K562 (cell line): ENCODE data around the gene TRAPPC1.

Experiments
- CEBPB ChIP-seq: fragments of 450-650 bp; IDR thresholded peaks from 2 replicates; pipeline ENCODE4 v1.6.1; 2016; ENCODE audit warnings: missing genetic modification characterization, missing compliant biosample characterization
- CTCF ChIP-seq, 3 experiments: IDR thresholded peaks in 2 of 3; conservative IDR thresholded peaks in 1 of 3; 2 replicates each; pipeline ENCODE4 v1.5.1; 2011 to 2012; ENCODE audit warnings: low read length in 3 of 3, mild to moderate bottlenecking in 3 of 3, control low read depth in 2 of 3, improper control_type of control experiment in 1 of 3, inconsistent platforms in 1 of 3, low read depth in 1 of 3, mixed read lengths in 1 of 3, moderate library complexity in 1 of 3; ENCODE audit not compliant: insufficient read depth in 2 of 3
- ETV5 ChIP-seq: sonication (generic); formaldehyde crosslinking; IDR thresholded peaks from 2 replicates; pipeline ENCODE4 v1.4.0; 2020; ENCODE audit warnings: low read depth, mild to moderate bottlenecking, missing genetic modification reagents
- HLTF ChIP-seq: fragments of 450-650 bp; IDR thresholded peaks from 2 replicates; pipeline ENCODE4 v1.6.1; 2016
- JUN ChIP-seq, 2 experiments: sonication (generic) in 1 of 2; formaldehyde crosslinking in 1 of 2; IDR thresholded peaks; 2 replicates each; pipeline versions ENCODE4 v1.6.1 to v1.8.0; 2012 to 2022; ENCODE audit warnings: borderline replicate concordance in 2 of 2, mild to moderate bottlenecking in 2 of 2, improper control_type of control experiment in 1 of 2, low read depth in 1 of 2, low read length in 1 of 2, missing genetic modification reagents in 1 of 2
- NBN ChIP-seq: fragments of 450-650 bp; IDR thresholded peaks from 2 replicates; pipeline ENCODE4 v1.6.1; 2016; ENCODE audit warnings: low read depth, mild to moderate bottlenecking
- NONO ChIP-seq, 2 experiments: fragments of 200-400 bp in 1 of 2; fragments of 450-650 bp in 1 of 2; formaldehyde crosslinking in 1 of 2; IDR thresholded peaks; 2 replicates each; pipeline ENCODE4 v1.6.1; 2017; ENCODE audit warnings: low read depth in 2 of 2, mild to moderate bottlenecking in 2 of 2, moderate library complexity in 2 of 2, low read length in 1 of 2
- TCF7L2 ChIP-seq: fragments of 150-350 bp; IDR thresholded peaks from 2 replicates; pipeline ENCODE4 v1.6.1; 2016; ENCODE audit warnings: low read depth, mild to moderate bottlenecking, low read length, moderate library complexity
- ZBTB11 ChIP-seq, 3 experiments: fragments of 200-800 bp in 1 of 3; fragments of 250-450 bp in 1 of 3; fragments of 450-650 bp in 1 of 3; sonication (Bioruptor Pico) in 1 of 3; sonication (Bioruptor generic) in 1 of 3; formaldehyde crosslinking in 1 of 3; IDR thresholded peaks; 2 replicates each; pipeline versions ENCODE4 v1.6.1 to v1.8.0; 2016 to 2022; ENCODE audit warnings: mild to moderate bottlenecking in 2 of 3, missing genetic modification characterization in 2 of 3, missing compliant biosample characterization in 1 of 3, moderate library complexity in 1 of 3
- ZSCAN29 ChIP-seq: fragments of 450-650 bp; IDR thresholded peaks from 2 replicates; pipeline ENCODE4 v1.6.1; 2017

- TF ChIP-seq CTCF (IDR thresholded peaks at IDR 0.05 in 2 of 3, conservative IDR thresholded peaks at IDR 0.05 in 1 of 3; ENCODE audit: insufficient read depth in 2 of 3, low read depth in 1 of 3, low read length in 3 of 3) = no peak
- TF ChIP-seq ETV5 (CRISPR knock-in tag) = no peak
- no peak for TF ChIP-seq ZBTB11 (CRISPR knock-in tag; IDR thresholded peaks at IDR 0.05)
- TF ChIP-seq CEBPB (tag) = 0 out of 2 replicates have a peak, but pooled peaks have one; percentile 10
- TF ChIP-seq NONO (IDR thresholded peaks at IDR 0.05; ENCODE audit: low read depth in 2 of 2, low read length in 1 of 2) = no peak
- TF ChIP-seq TCF7L2 = no peak
- TF ChIP-seq JUN (IDR thresholded peaks at IDR 0.05; ENCODE audit: borderline replicate concordance, low read depth, low read length) = no peak
- TF ChIP-seq JUN (CRISPR knock-in tag; IDR thresholded peaks at IDR 0.05; ENCODE audit: borderline replicate concordance) = no peak
- TF ChIP-seq NBN = no peak
- no peak for TF ChIP-seq ZSCAN29
- TF ChIP-seq HLTF = no peak
Measured at GRCh38 chr17:7881276-7882054, 50.3 kb downstream of the TRAPPC1 start.
